Activated B cell treated with CpG ODN at 0.5 μM for 24 hours (primary cell): ENCODE measurements around the gene JAZF1. TPM values are rescaled to one million over a fixed set of nuclear protein-coding genes. Genes with fewer than 3 reads are reported as not detected.

Experiments used
- ATAC-seq: fragments of 200-7000 bp; cut with Tn5 transposase; one replicate; pipeline ENCODE4 v1.10.0; 2021; ENCODE audit warnings: low read depth, mild to moderate bottlenecking, moderate library complexity
- CTCF ChIA-PET: fragments of 350-600 bp; sonication (Branson Sonifier 250); formaldehyde crosslinking; loops from one replicate; lab custom pipeline; 2021; ENCODE audit warnings: antibody characterized with exemption; lab: Charles Lee
- POLR2A ChIA-PET: fragments of 350-600 bp; sonication (Branson Sonifier 250); formaldehyde crosslinking; loops from one replicate; lab custom pipeline; 2021; ENCODE audit warnings: antibody characterized with exemption; lab: Charles Lee
- DNase-seq: peaks from one replicate; pipeline ENCODE4 v3.0.0; 2022
- H3K27ac Mint-ChIP-seq: one replicate; pipeline ENCODE4 v1.8.0; 2020; ENCODE audit warnings: mixed read lengths
- H3K27me3 Mint-ChIP-seq: one replicate; pipeline ENCODE4 v1.8.0; 2021; ENCODE audit warnings: mixed read lengths
- H3K36me3 Mint-ChIP-seq: one replicate; pipeline ENCODE4 v1.8.0; 2021; ENCODE audit warnings: low read depth, mixed read lengths
- H3K4me1 Mint-ChIP-seq: one replicate; pipeline ENCODE4 v1.8.0; 2021; ENCODE audit warnings: mixed read lengths
- H3K4me3 Mint-ChIP-seq: one replicate; pipeline ENCODE4 v1.8.0; 2020; ENCODE audit warnings: mild to moderate bottlenecking, mixed read lengths
- H3K9me3 Mint-ChIP-seq: one replicate; pipeline ENCODE4 v1.8.0; 2020; ENCODE audit warnings: mixed read lengths
- CTCF ChIP-seq: fragments of 200-600 bp; IDR thresholded peaks from one replicate; pipeline ENCODE4 v1.8.0; 2022; ENCODE audit warnings: antibody characterized with exemption, mild to moderate bottlenecking
- intact Hi-C: fragments of 100-400 bp; cut with micrococcal nuclease; formaldehyde crosslinking; loops from one replicate; pipeline ENCODE4 v1.15.1; 2024
- total RNA-seq: library from RNA; stranded (reverse); gene quantifications from 2 replicates; pipeline ENCODE4 v1.2.3, GENCODE V29; 2022

The JAZF1 gene
- total RNA-seq, 1 donor from 2014 or later, result 54.8 TPM

- Mint-ChIP-seq H3K36me3 (peaks cover 6% of the 10 kb centered on the region), H3K9me3 (no peaks in the 10 kb centered on the region), H3K4me3 (no peak overlapping the region), H3K4me1 (peaks cover 63% of the 10 kb centered on the region), H3K27me3 (no peaks in the 10 kb centered on the region), H3K27ac (no peak overlapping the region)
- ChIA-PET POLR2A (interaction anchor here (0.7 kb wide), 2 partner anchors 24 to 1961 kb away, joined by 3 to 6 read pairs; no protein-coding TSS in a partner anchor), CTCF (interaction anchor here (0.8 to 3.3 kb wide), 15 partner anchors 9 to 725 kb away, joined by 3 to 26 read pairs (median 3); no protein-coding TSS in a partner anchor)
- ATAC-seq (no peak), DNase-seq (no peak)
- no peak for TF ChIP-seq CTCF
- intact Hi-C loops, result loop anchor here (2.0 to 5.0 kb wide), 8 partner anchors 20 to 710 kb away; partner anchors contain the start of gene TAX1BP1
Observed at GRCh38 chr7:27920281-27920946, 260.2 kb downstream of the JAZF1 start.

- intact Hi-C loops, result no loop called here
- DNase-seq, result no peak
- H3K9me3 Mint-ChIP-seq, result no peaks in the 10 kb centered on the region
- CTCF ChIA-PET, result interaction anchor here (1.9 to 3.3 kb wide), 3 partner anchors 11 to 709 kb away, joined by 6 to 26 read pairs (median 14); no protein-coding TSS in a partner anchor
- no peak overlapping the region for H3K4me3 Mint-ChIP-seq
- no peak for TF ChIP-seq CTCF
- H3K4me1 Mint-ChIP-seq, result peaks cover 44% of the 10 kb centered on the region
- peaks cover 17% of the 10 kb centered on the region for H3K36me3 Mint-ChIP-seq
- ATAC-seq, result no peak
- H3K27me3 Mint-ChIP-seq, result no peaks in the 10 kb centered on the region
- POLR2A ChIA-PET, result no interaction called here
- H3K27ac Mint-ChIP-seq, result no peak overlapping the region
Observed at GRCh38 chr7:27918503-27918902, 262.1 kb downstream of the JAZF1 start.

GRCh38 chr7:27917774-27918314 lies 262.8 kb downstream of the JAZF1 start:
- DNase-seq, result no peak
- intact Hi-C loops, result no loop called here
- ChIA-PET POLR2A (interaction anchor here (0.6 kb wide), 2 partner anchors 725 to 1584 kb away, joined by 4 read pairs; no protein-coding TSS in a partner anchor), CTCF (interaction anchor here (0.9 to 3.2 kb wide), 2 partner anchors 10 to 38 kb away, joined by 4 to 14 read pairs; no protein-coding TSS in a partner anchor)
- TF ChIP-seq CTCF, result no peak
- H3K27me3 Mint-ChIP-seq, result no peaks in the 10 kb centered on the region
- no peaks in the 10 kb centered on the region for H3K9me3 Mint-ChIP-seq
- no peak for ATAC-seq
- no peak overlapping the region for H3K4me3 Mint-ChIP-seq
- H3K36me3 Mint-ChIP-seq, result peaks cover 18% of the 10 kb centered on the region
- H3K4me1 Mint-ChIP-seq, result peaks cover 38% of the 10 kb centered on the region
- H3K27ac Mint-ChIP-seq, result no peak overlapping the region

- POLR2A ChIA-PET, result no interaction called here
Observed at GRCh38 chr7:27917119-27917518, 263.5 kb downstream of the JAZF1 start.

More at GRCh38 chr7:27917119-27917518, 263.5 kb downstream of the JAZF1 start:
- H3K4me3 Mint-ChIP-seq, result no peak overlapping the region
- H3K36me3 Mint-ChIP-seq, result peaks cover 21% of the 10 kb centered on the region
- H3K4me1 Mint-ChIP-seq, result peaks cover 34% of the 10 kb centered on the region
- DNase-seq, result no peak
- H3K27me3 Mint-ChIP-seq, result no peaks in the 10 kb centered on the region
- H3K9me3 Mint-ChIP-seq, result no peaks in the 10 kb centered on the region
- ATAC-seq, result no peak
- H3K27ac Mint-ChIP-seq, result no peak overlapping the region
- TF ChIP-seq CTCF, result no peak
- intact Hi-C loops, result no loop called here
- CTCF ChIA-PET, result interaction anchor here (0.9 to 3.2 kb wide), 2 partner anchors 9 to 38 kb away, joined by 4 to 14 read pairs; no protein-coding TSS in a partner anchor
